ENCODE results near the gene DNAJA3. TPM values are rescaled to one million over a fixed set of nuclear protein-coding genes. Genes with fewer than 3 reads are reported as not detected.

Gene DNAJA3
- total RNA-seq, 1 experiment from 2014 or later: 93.3 TPM

DNA sequence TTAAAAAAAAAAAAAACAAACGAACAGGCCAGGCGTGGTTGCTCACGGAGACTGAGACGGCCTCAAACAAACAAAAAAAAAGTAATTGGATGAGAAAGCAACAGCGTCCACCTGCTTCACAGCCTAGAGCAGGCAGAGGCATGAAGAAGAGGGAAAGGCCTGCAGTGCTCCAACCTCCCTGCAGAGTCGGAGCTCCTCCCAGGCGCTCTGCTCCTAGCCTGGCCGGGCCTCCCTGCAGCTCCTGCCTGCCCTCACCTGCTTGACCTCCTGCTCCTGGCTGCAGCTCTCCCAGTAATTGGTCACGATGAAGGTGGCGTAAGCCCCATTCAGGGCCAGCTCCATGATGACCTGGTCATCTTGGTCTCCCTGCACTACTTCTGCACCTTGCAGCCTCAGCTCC lies 43.3 kb downstream of the DNAJA3 start:
- RAD21 ChIA-PET (ENCODE audit: low non-redundant PET in 1 of 2, low total read pairs in 2 of 2, uncharacterized antibody in 2 of 2, unreplicated experiment in 2 of 2): no interaction called here
- H3K27ac ChIP-seq (ENCODE audit: low read depth, low read length): no peak overlapping the region
- no peak for DNase-seq (ENCODE audit: low read depth, low spot score)
- intact Hi-C loops (cut with micrococcal nuclease): no loop called here
- CTCF ChIA-PET: no interaction called here
- no TSS peak for BruUV-seq (replicated peaks)
- no peak for ATAC-seq
- no peak overlapping the region for H3K9ac ChIP-seq (ENCODE audit: low read length)
- H3K27me3 ChIP-seq (ENCODE audit: insufficient read depth, low read length): no peaks in the 10 kb centered on the region
- no peaks in the 10 kb centered on the region for H4K20me1 ChIP-seq (ENCODE audit: insufficient read depth)
- H3K4me1 ChIP-seq (ENCODE audit: control insufficient read depth in 1 of 2, insufficient read depth in 2 of 2, low read length in 2 of 2): peaks cover 4 to 27% of the 10 kb centered on the region in 2 experiments; a peak in 3 of 4 replicates
- H3K4me3 ChIP-seq (replicated peaks in 1 of 2; ENCODE audit: low read depth in 1 of 2, low read length in 2 of 2): no peak overlapping the region
- no peaks in the 10 kb centered on the region for H3K9me2 ChIP-seq (ENCODE audit: insufficient read depth)
- POLR2A ChIA-PET: no interaction called here
- TF ChIP-seq SRF (IDR thresholded peaks at IDR 0.05; ENCODE audit: low read depth): no peak
- no peak for TF ChIP-seq POLR2AphosphoS5 (IDR thresholded peaks at IDR 0.05; ENCODE audit: low read depth, low read length)
- TF ChIP-seq TCF7L2 (IDR thresholded peaks at IDR 0.05; ENCODE audit: borderline replicate concordance, extremely low read depth, insufficient read depth, insufficient read length): no peak
- TF ChIP-seq ZNF274 (IDR thresholded peaks at IDR 0.05; ENCODE audit: low read depth, low read length): no peak
- TF ChIP-seq RAD21 (IDR thresholded peaks at IDR 0.05; ENCODE audit: low read depth): no peak
- TF ChIP-seq JUND (IDR thresholded peaks at IDR 0.05): no peak
- peaks cover 20 to 23% of the 10 kb centered on the region in 2 experiments; a peak in 3 of 4 replicates for H3K36me3 ChIP-seq (ENCODE audit: control insufficient read depth in 1 of 2, insufficient read depth in 2 of 2, low read length in 2 of 2)
- no peaks in the 10 kb centered on the region for H3K9me3 ChIP-seq (ENCODE audit: control insufficient read depth in 1 of 2, insufficient read depth in 1 of 2, low read depth in 1 of 2, low read length in 2 of 2)
- no peak overlapping the region for H3K4me2 ChIP-seq (ENCODE audit: low read length)
- no peak overlapping the region for H2AFZ ChIP-seq (ENCODE audit: low read depth, low read length, poor library complexity, severe bottlenecking)
- H3K79me2 ChIP-seq (ENCODE audit: insufficient read depth, low read length): peaks cover 26% of the 10 kb centered on the region

DNA sequence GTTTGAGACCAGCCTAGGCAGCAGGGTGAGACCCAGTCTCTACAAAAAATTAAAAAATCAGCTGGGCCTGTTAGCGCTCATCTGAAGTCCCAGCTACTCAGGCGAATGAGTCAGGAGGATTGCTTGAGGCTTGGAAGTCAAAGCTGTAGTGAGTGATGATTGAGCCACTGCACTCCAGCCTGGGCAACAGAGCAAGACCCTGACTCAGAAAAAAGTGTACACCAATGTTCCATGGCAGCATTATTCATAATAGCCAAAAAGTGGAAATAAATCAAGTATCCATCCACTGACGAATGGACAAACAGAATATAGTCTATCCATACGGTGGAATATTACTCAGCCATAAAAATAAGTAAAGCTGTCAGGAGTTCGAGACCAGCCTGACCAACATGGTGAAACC lies 46.2 kb downstream of the DNAJA3 start:
- ChIA-PET POLR2A (no interaction called here), RAD21 (ENCODE audit: low non-redundant PET in 1 of 2, low total read pairs in 2 of 2, uncharacterized antibody in 2 of 2, unreplicated experiment in 2 of 2) (no interaction called here), CTCF (interaction anchor here (0.6 to 0.7 kb wide), 2 partner anchors 142 to 621 kb away, joined by 3 read pairs; no protein-coding TSS in a partner anchor)
- Histone ChIP-seq H3K27ac (ENCODE audit: low read depth, low read length) (no peak overlapping the region), H3K79me2 (ENCODE audit: insufficient read depth, low read length) (peaks cover 38% of the 10 kb centered on the region), H3K4me3 (replicated peaks in 1 of 2; ENCODE audit: low read depth in 1 of 2, low read length in 2 of 2) (no peak overlapping the region), H3K4me2 (ENCODE audit: low read length) (no peak overlapping the region), H3K9me2 (ENCODE audit: insufficient read depth) (no peaks in the 10 kb centered on the region), H3K36me3 (ENCODE audit: control insufficient read depth in 1 of 2, insufficient read depth in 2 of 2, low read length in 2 of 2) (peaks cover 13 to 14% of the 10 kb centered on the region in 2 experiments; a peak in 3 of 4 replicates), H3K27me3 (ENCODE audit: insufficient read depth, low read length) (no peaks in the 10 kb centered on the region), H3K4me1 (ENCODE audit: control insufficient read depth in 1 of 2, insufficient read depth in 2 of 2, low read length in 2 of 2) (peaks cover 13 to 31% of the 10 kb centered on the region in 2 experiments; a peak in 3 of 4 replicates), H3K9ac (ENCODE audit: low read length) (no peak overlapping the region), H2AFZ (ENCODE audit: low read depth, low read length, poor library complexity, severe bottlenecking) (no peak overlapping the region), H3K9me3 (ENCODE audit: control insufficient read depth in 1 of 2, insufficient read depth in 1 of 2, low read depth in 1 of 2, low read length in 2 of 2) (no peaks in the 10 kb centered on the region), H4K20me1 (ENCODE audit: insufficient read depth) (no peaks in the 10 kb centered on the region)
- DNase-seq (ENCODE audit: low read depth, low spot score) (no peak), ATAC-seq (no peak)
- no peak for TF ChIP-seq POLR2A (IDR thresholded peaks at IDR 0.05; ENCODE audit: borderline replicate concordance, extremely low read depth, insufficient read depth, insufficient read length)
- no peak for TF ChIP-seq RAD21 (IDR thresholded peaks at IDR 0.05; ENCODE audit: low read depth)
- no peak for TF ChIP-seq YY1 (IDR thresholded peaks at IDR 0.05; ENCODE audit: extremely low read depth, insufficient replicate concordance, low read depth, low read length)
- no peak for TF ChIP-seq EZH2phosphoT487 (IDR thresholded peaks at IDR 0.05; ENCODE audit: borderline replicate concordance)
- no peak for TF ChIP-seq CBX3 (IDR thresholded peaks at IDR 0.05; ENCODE audit: low read depth)
- TF ChIP-seq JUND (IDR thresholded peaks at IDR 0.05): no peak
- TF ChIP-seq EZH2 (IDR thresholded peaks at IDR 0.05): no peak
- TF ChIP-seq EGR1 (IDR thresholded peaks at IDR 0.05; ENCODE audit: low read depth): no peak
- TF ChIP-seq, protein P1, sequence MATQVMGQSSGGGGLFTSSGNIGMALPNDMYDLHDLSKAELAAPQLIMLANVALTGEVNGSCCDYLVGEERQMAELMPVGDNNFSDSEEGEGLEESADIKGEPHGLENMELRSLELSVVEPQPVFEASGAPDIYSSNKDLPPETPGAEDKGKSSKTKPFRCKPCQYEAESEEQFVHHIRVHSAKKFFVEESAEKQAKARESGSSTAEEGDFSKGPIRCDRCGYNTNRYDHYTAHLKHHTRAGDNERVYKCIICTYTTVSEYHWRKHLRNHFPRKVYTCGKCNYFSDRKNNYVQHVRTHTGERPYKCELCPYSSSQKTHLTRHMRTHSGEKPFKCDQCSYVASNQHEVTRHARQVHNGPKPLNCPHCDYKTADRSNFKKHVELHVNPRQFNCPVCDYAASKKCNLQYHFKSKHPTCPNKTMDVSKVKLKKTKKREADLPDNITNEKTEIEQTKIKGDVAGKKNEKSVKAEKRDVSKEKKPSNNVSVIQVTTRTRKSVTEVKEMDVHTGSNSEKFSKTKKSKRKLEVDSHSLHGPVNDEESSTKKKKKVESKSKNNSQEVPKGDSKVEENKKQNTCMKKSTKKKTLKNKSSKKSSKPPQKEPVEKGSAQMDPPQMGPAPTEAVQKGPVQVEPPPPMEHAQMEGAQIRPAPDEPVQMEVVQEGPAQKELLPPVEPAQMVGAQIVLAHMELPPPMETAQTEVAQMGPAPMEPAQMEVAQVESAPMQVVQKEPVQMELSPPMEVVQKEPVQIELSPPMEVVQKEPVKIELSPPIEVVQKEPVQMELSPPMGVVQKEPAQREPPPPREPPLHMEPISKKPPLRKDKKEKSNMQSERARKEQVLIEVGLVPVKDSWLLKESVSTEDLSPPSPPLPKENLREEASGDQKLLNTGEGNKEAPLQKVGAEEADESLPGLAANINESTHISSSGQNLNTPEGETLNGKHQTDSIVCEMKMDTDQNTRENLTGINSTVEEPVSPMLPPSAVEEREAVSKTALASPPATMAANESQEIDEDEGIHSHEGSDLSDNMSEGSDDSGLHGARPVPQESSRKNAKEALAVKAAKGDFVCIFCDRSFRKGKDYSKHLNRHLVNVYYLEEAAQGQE (IDR thresholded peaks at IDR 0.05; ENCODE audit: low read depth): no peak
- TF ChIP-seq, protein P2, sequence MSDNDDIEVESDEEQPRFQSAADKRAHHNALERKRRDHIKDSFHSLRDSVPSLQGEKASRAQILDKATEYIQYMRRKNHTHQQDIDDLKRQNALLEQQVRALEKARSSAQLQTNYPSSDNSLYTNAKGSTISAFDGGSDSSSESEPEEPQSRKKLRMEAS (IDR thresholded peaks at IDR 0.05): no peak
- no peak for TF ChIP-seq SP1 (IDR thresholded peaks at IDR 0.05; ENCODE audit: low read depth)
- TF ChIP-seq, protein P3, sequence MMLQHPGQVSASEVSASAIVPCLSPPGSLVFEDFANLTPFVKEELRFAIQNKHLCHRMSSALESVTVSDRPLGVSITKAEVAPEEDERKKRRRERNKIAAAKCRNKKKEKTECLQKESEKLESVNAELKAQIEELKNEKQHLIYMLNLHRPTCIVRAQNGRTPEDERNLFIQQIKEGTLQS (IDR thresholded peaks at IDR 0.05): no peak
- no peak for TF ChIP-seq ZFX (IDR thresholded peaks at IDR 0.05)
- no peak for TF ChIP-seq FOSL1 (IDR thresholded peaks at IDR 0.05; ENCODE audit: low read depth)
- TF ChIP-seq SRF (IDR thresholded peaks at IDR 0.05; ENCODE audit: low read depth): no peak
- no peak for TF ChIP-seq POLR2AphosphoS5 (IDR thresholded peaks at IDR 0.05; ENCODE audit: low read depth, low read length)
- no peak for TF ChIP-seq ZNF274 (IDR thresholded peaks at IDR 0.05; ENCODE audit: low read depth, low read length)
- BruUV-seq (replicated peaks): no TSS peak
- intact Hi-C loops (cut with micrococcal nuclease): no loop called here
